ENCODE data around the gene KANSL2. TPM values are rescaled to one million over a fixed set of nuclear protein-coding genes. Genes with fewer than 3 reads are reported as not detected.

The KANSL2 gene
- total and polyA plus RNA-seq, 9 of the 15 experiments (the other 6 are each of a cell fraction or from before 2014, with no cell fraction given): 41.1 to 89.8 (median 55.4) TPM

DNA sequence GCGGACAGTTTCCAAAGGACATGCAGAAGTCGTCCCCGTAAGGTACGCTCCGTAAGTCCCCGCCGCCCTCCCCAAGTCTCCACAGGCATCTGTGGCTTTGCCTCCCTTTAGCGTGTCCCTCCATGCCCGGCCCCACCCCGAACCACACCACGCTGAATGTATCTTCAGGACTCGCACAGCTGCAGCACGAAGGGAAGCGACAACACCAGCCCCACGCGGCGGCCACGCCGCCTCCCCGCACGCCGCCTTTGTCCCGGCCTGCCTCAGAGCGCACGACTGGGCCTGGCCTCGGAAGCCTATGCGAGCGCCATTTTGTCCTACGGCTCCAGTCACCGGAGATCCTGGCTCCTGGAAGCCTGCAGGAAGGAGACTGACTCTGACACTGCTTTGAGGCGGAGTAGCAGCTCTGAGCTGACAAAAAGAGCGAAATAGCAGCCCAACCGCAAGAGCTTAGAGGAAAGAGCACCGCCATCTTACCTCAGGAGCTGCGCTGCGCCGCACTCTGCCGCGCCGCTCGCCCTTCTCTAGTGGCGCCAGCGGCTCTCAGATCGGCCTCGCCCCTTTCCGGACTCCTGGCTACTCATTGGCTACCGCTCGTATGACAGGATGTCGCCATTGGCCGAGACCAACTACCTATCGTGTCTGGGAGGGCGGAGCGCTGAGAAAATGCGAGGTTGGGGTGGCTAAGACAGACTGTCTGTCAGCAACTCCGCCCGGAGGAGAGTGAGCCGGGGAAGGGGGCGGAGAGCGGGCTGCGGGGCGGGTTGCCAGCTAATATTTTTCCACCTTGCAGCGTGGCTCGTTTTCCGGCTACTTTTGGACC is at the start of gene KANSL2 (continued):
- TF ChIP-seq, protein P1, sequence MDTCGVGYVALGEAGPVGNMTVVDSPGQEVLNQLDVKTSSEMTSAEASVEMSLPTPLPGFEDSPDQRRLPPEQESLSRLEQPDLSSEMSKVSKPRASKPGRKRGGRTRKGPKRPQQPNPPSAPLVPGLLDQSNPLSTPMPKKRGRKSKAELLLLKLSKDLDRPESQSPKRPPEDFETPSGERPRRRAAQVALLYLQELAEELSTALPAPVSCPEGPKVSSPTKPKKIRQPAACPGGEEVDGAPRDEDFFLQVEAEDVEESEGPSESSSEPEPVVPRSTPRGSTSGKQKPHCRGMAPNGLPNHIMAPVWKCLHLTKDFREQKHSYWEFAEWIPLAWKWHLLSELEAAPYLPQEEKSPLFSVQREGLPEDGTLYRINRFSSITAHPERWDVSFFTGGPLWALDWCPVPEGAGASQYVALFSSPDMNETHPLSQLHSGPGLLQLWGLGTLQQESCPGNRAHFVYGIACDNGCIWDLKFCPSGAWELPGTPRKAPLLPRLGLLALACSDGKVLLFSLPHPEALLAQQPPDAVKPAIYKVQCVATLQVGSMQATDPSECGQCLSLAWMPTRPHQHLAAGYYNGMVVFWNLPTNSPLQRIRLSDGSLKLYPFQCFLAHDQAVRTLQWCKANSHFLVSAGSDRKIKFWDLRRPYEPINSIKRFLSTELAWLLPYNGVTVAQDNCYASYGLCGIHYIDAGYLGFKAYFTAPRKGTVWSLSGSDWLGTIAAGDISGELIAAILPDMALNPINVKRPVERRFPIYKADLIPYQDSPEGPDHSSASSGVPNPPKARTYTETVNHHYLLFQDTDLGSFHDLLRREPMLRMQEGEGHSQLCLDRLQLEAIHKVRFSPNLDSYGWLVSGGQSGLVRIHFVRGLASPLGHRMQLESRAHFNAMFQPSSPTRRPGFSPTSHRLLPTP (IDR thresholded peaks at IDR 0.05; ENCODE audit: borderline replicate concordance, extremely low read depth, insufficient read length): no peak
- TF ChIP-seq PHB2 (IDR thresholded peaks at IDR 0.05; ENCODE audit: low read depth) (no peak), GATA2 (CRISPR knock-in tag; IDR thresholded peaks at IDR 0.05) (no peak), ZNF512 (tag; IDR thresholded peaks at IDR 0.05) (no peak), ZNF311 (CRISPR knock-in tag; IDR thresholded peaks at IDR 0.05) (no peak), BRF1 (IDR thresholded peaks at IDR 0.05; ENCODE audit: borderline replicate concordance, extremely low read depth, insufficient read length) (no peak), ZNF280A (IDR thresholded peaks at IDR 0.05; ENCODE audit: low read depth, partially characterized antibody) (no peak), ZNF707 (CRISPR knock-in tag; conservative IDR thresholded peaks at IDR 0.05) (no peak), MED1 (CRISPR knock-in tag; IDR thresholded peaks at IDR 0.05; ENCODE audit: borderline replicate concordance) (no peak), ZNF696 (CRISPR knock-in tag; conservative IDR thresholded peaks at IDR 0.05) (no peak), MCM5 (IDR thresholded peaks at IDR 0.05; ENCODE audit: low read depth) (no peak), BMI1 (IDR thresholded peaks at IDR 0.05; ENCODE audit: low read length) (no peak), TAL1 (IDR thresholded peaks at IDR 0.05) (no peak; the same call in 1 of the 2 replicates), CTCFL (IDR thresholded peaks at IDR 0.05; ENCODE audit: borderline replicate concordance, insufficient read depth, low read depth, low read length, poor library complexity, severe bottlenecking) (no peak), FOXJ3 (CRISPR knock-in tag; IDR thresholded peaks at IDR 0.05) (no peak), IRF1 (CRISPR knock-in tag; IDR thresholded peaks at IDR 0.05; ENCODE audit: borderline replicate concordance) (no peak)

All from K562 (cell line).